GM12878 (cell line): ENCODE data around the gene LEUTX. TPM values are rescaled to one million over a fixed set of nuclear protein-coding genes. Genes with fewer than 3 reads are reported as not detected.

Experiments
- ATAC-seq: fragments of 200-7000 bp; cut with Tn5 transposase; 3 replicates; pipeline ENCODE4 v1.9.1; 2020; ENCODE audit warnings: mild to moderate bottlenecking, moderate library complexity
- BruUV-seq: library from RNA; stranded (reverse); fragments of 400-500 nt; replicated peaks from 2 replicates; lab custom pipeline; 2021; lab: Mats Ljungman, UMichigan
- CTCF ChIA-PET: fragments of 300-600 bp; sonication (Branson Sonifier 250); formaldehyde crosslinking; extraction: SDS; loops from one replicate; lab custom pipeline; 2021; ENCODE audit warnings: inconsistent platforms; lab: Yijun Ruan, JAX
- POLR2A ChIA-PET: fragments of 350-600 bp; formaldehyde crosslinking; extraction: SDS; loops from one replicate; lab custom pipeline; 2021; ENCODE audit warnings: inconsistent platforms; lab: Charles Lee
- RAD21 ChIA-PET: fragments of 300-600 bp; sonication (Branson Sonifier 250); formaldehyde crosslinking; loops from one replicate; lab custom pipeline; 2023; ENCODE audit warnings: antibody characterized with exemption; ENCODE audit not compliant: unreplicated experiment; lab: Charles Lee
- SMC1A ChIA-PET: fragments of 300-600 bp; sonication (Branson Sonifier 250); formaldehyde crosslinking; loops from one replicate; lab custom pipeline; 2023; ENCODE audit not compliant: unreplicated experiment, uncharacterized antibody; lab: Charles Lee
- DNase-seq: peaks from one replicate; pipeline ENCODE4 v3.0.0-alpha.2; 2011; ENCODE audit warnings: low read depth, low spot score
- FAIRE-seq: peaks from 3 replicates; lab custom pipeline; 2011; peaks lifted over from hg19 to GRCh38; lab: Jason Lieb, UNC
- H2AFZ ChIP-seq: 2 replicates; pipeline ENCODE4 v1.6.0; 2011; ENCODE audit warnings: low read depth, low read length, control low read depth; ENCODE audit not compliant: control insufficient read depth
- H3K27ac ChIP-seq: 2 replicates; pipeline ENCODE4 v1.5.1; 2011; ENCODE audit warnings: control low read depth; ENCODE audit not compliant: control insufficient read depth, insufficient read depth
- H3K27me3 ChIP-seq, 2 experiments: replicated peaks in 1 of 2; 2 replicates each; pipeline versions ENCODE4 v1.6.0 to v1.6.1; 2011; ENCODE audit warnings: low read length in 1 of 2; ENCODE audit not compliant: control insufficient read depth in 2 of 2, insufficient read depth in 2 of 2
- H3K36me3 ChIP-seq, 2 experiments: 2 replicates each; pipeline ENCODE4 v1.5.1; 2011; ENCODE audit warnings: low read length in 1 of 2; ENCODE audit not compliant: control insufficient read depth in 2 of 2, insufficient read depth in 2 of 2
- H3K4me1 ChIP-seq: 2 replicates; pipeline ENCODE4 v1.6.1; 2011; ENCODE audit warnings: mild to moderate bottlenecking, low read length, moderate library complexity, mixed read lengths; ENCODE audit not compliant: control insufficient read depth, insufficient read depth
- H3K4me2 ChIP-seq: 2 replicates; pipeline ENCODE4 v1.6.0; 2011; ENCODE audit warnings: control low read depth; ENCODE audit not compliant: control insufficient read depth, insufficient read depth
- H3K4me3 ChIP-seq: fragments of 200-600 bp; sonication (generic); 2 replicates; pipeline ENCODE4 v1.5.1; 2016
- H3K79me2 ChIP-seq: 2 replicates; pipeline ENCODE4 v1.6.0; 2011; ENCODE audit warnings: low read length; ENCODE audit not compliant: control insufficient read depth, insufficient read depth
- H3K9ac ChIP-seq: 2 replicates; pipeline ENCODE4 v1.8.0; 2011; ENCODE audit warnings: low read length, control low read depth, mixed read lengths; ENCODE audit not compliant: control insufficient read depth, insufficient read depth
- H3K9me3 ChIP-seq: replicated peaks from 3 replicates; pipeline ENCODE4 v1.5.1; 2011; ENCODE audit warnings: mild to moderate bottlenecking, low read length; ENCODE audit not compliant: control insufficient read depth, insufficient read depth
- H4K20me1 ChIP-seq: 2 replicates; pipeline ENCODE4 v1.6.0; 2011; ENCODE audit not compliant: control insufficient read depth, insufficient read depth
- BMI1 ChIP-seq: fragments of 450-650 bp; IDR thresholded peaks from 2 replicates; pipeline ENCODE4 v1.6.1; 2016; ENCODE audit warnings: mild to moderate bottlenecking, moderate library complexity, borderline replicate concordance
- CBX3 ChIP-seq: fragments of 200-600 bp; sonication (generic); IDR thresholded peaks from 2 replicates; pipeline ENCODE4 v1.6.1; 2016; ENCODE audit warnings: low read depth, borderline replicate concordance
- DPF2 ChIP-seq: fragments of 450-650 bp; IDR thresholded peaks from 2 replicates; pipeline ENCODE4 v1.6.1; 2017; ENCODE audit warnings: mild to moderate bottlenecking
- HDAC2 ChIP-seq: fragments of 200-600 bp; sonication (generic); IDR thresholded peaks from 2 replicates; pipeline ENCODE4 v1.6.1; 2017
- LARP7 ChIP-seq: fragments of 450-650 bp; IDR thresholded peaks from 2 replicates; pipeline ENCODE4 v1.6.1; 2017; ENCODE audit warnings: mild to moderate bottlenecking
- MXI1 ChIP-seq: fragments of 150-350 bp; IDR thresholded peaks from 2 replicates; pipeline ENCODE4 v1.6.1; 2011; ENCODE audit warnings: low read depth, mild to moderate bottlenecking, inconsistent platforms, low read length, improper control_type of control experiment
- POLR2AphosphoS2 ChIP-seq: IDR thresholded peaks from 2 replicates; pipeline ENCODE4 v1.6.1; 2011; ENCODE audit warnings: low read depth, mild to moderate bottlenecking, low read length, improper control_type of control experiment, moderate library complexity
- RELA ChIP-seq: fragments of 450-650 bp; IDR thresholded peaks from 2 replicates; pipeline ENCODE4 v1.8.0; 2014; ENCODE audit warnings: borderline replicate concordance; ENCODE audit not compliant: partially characterized antibody
- SP1 ChIP-seq: IDR thresholded peaks from one replicate; pipeline ENCODE4 v1.6.1; 2011; ENCODE audit warnings: low read depth, low read length
- YBX1 ChIP-seq: fragments of 450-650 bp; IDR thresholded peaks from 2 replicates; pipeline ENCODE4 v1.6.1; 2016; ENCODE audit warnings: antibody characterized with exemption
- ZSCAN29 ChIP-seq: fragments of 450-650 bp; IDR thresholded peaks from 2 replicates; pipeline ENCODE4 v1.6.1; 2017; ENCODE audit warnings: mild to moderate bottlenecking, moderate library complexity
- WGBS: methylation state at CpG from one replicate; pipeline ENCODE4 v1.1.6; 2016; ENCODE audit warnings: low lambda C conversion rate; ENCODE audit not compliant: insufficient replicate concordance, insufficient coverage; ENCODE audit errors: missing lambda C conversion rate; 5-methylcytosine and 5-hydroxymethylcytosine counted together
- in situ Hi-C: fragments of 300-500 bp; cut with MboI; formaldehyde crosslinking; loops from 9 replicates; pipeline ENCODE4 v1.14.3; 2018; ENCODE audit warnings: mixed read lengths
- intact Hi-C: fragments of 100-400 bp; cut with micrococcal nuclease; formaldehyde crosslinking; loops from one replicate; pipeline ENCODE4 v1.14.2; 2022; ENCODE audit not compliant: unreplicated experiment
- polyA plus RNA-seq, 11 experiments: library from polyadenylated mRNA; depleted of rRNA in 4 of 11; unstranded in 6 of 11; stranded (reverse) in 5 of 11; fragments of >200 nt; fragmentation: Nextera tagmentation in 4 of 11; fragmentation: Illumina TruSeq in 1 of 11; extraction: Ambion mirVana in 4 of 11; extraction: Trizol in 1 of 11; gene quantifications; 1 replicate in 1 of 11; 2 replicates in 10 of 11; pipeline versions ENCODE4 v1.2.1 to v1.2.3, GENCODE V29; 2011 to 2016; ENCODE audit warnings: inconsistent platforms in 2 of 11, missing spikeins in 2 of 11, low read depth in 1 of 11
- total RNA-seq, 4 experiments: library from RNA; depleted of rRNA in 3 of 4; stranded (reverse); fragments of >200 nt in 3 of 4; fragmentation: Illumina TruSeq in 1 of 4; extraction: Trizol in 1 of 4; gene quantifications; 2 replicates each; pipeline versions ENCODE4 v1.2.1 to v1.2.3, GENCODE V29; 2013 to 2021
- TF ChIP-seq, protein P1 (sequence below): IDR thresholded peaks from 2 replicates; pipeline ENCODE4 v1.6.1; 2011; ENCODE audit warnings: mild to moderate bottlenecking, low read depth, low read length, moderate library complexity; ENCODE audit not compliant: insufficient replicate concordance
- TF ChIP-seq, protein P2 (sequence below): IDR thresholded peaks from 2 replicates; pipeline ENCODE4 v1.6.1; 2011; ENCODE audit warnings: low read depth, low read length, improper control_type of control experiment, borderline replicate concordance
- TF ChIP-seq, protein P3 (sequence below): fragments of 450-650 bp; formaldehyde crosslinking; IDR thresholded peaks from 2 replicates; pipeline ENCODE4 v1.5.0; 2022; ENCODE audit warnings: mild to moderate bottlenecking, missing genetic modification characterization

LEUTX gene
- total and polyA plus RNA-seq, 10 of the 15 experiments (the other 5 are each of a cell fraction or from before 2014, with no cell fraction given), result 0.29 to 0.46 (median 0.40) TPM; not detected in 4

DNA sequence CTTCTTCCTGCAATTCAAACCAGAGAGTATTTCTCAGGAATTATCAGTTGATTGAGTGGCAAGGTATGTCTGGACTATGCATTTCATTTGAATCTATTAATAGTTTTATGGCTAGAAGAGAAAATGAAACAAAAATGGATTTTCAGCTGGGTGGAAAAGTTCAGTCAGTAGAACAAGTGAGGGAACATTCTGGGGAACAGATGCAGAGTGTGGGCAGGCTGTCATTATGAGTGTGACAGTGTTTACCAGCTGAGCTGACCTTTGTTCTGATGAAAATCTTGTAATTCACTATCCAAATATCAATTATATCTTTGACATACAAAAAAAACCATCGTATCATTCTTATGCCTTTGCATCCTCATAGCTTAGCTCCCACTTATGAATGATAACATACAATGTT, 38.3 kb upstream of the LEUTX start:
- RAD21 ChIA-PET, result no interaction called here
- intact Hi-C loops (loop anchor here (5.0 kb wide), 1 partner anchor 33 kb away; no protein-coding TSS in a partner anchor), in situ Hi-C loops (no loop called here)
- no peak for DNase-seq
- H3K36me3 ChIP-seq, result no peaks in the 10 kb centered on the region
- POLR2A ChIA-PET, result no interaction called here
- H3K27me3 ChIP-seq, result no peaks in the 10 kb centered on the region
- peaks cover 9% of the 10 kb centered on the region for H3K4me1 ChIP-seq
- H4K20me1 ChIP-seq, result no peaks in the 10 kb centered on the region
- ATAC-seq, result no peak
- SMC1A ChIA-PET, result no interaction called here
- FAIRE-seq, result no peak
- H3K9ac ChIP-seq, result no peak overlapping the region
- H3K4me2 ChIP-seq, result no peak overlapping the region
- no TSS peak for BruUV-seq
- no peaks in the 10 kb centered on the region; the same call in 2 of the 3 replicates for H3K9me3 ChIP-seq
- TF ChIP-seq HDAC2 (no peak), POLR2AphosphoS2 (no peak), LARP7 (no peak), ZSCAN29 (no peak), BMI1 (no peak), CBX3 (no peak), DPF2 (no peak), MXI1 (no peak), YBX1 (no peak), SP1 (no peak), RELA (no peak)
- TF ChIP-seq, protein P1, sequence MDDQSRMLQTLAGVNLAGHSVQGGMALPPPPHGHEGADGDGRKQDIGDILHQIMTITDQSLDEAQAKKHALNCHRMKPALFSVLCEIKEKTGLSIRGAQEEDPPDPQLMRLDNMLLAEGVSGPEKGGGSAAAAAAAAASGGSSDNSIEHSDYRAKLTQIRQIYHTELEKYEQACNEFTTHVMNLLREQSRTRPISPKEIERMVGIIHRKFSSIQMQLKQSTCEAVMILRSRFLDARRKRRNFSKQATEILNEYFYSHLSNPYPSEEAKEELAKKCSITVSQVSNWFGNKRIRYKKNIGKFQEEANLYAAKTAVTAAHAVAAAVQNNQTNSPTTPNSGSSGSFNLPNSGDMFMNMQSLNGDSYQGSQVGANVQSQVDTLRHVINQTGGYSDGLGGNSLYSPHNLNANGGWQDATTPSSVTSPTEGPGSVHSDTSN, result no peak
- TF ChIP-seq, protein P2, sequence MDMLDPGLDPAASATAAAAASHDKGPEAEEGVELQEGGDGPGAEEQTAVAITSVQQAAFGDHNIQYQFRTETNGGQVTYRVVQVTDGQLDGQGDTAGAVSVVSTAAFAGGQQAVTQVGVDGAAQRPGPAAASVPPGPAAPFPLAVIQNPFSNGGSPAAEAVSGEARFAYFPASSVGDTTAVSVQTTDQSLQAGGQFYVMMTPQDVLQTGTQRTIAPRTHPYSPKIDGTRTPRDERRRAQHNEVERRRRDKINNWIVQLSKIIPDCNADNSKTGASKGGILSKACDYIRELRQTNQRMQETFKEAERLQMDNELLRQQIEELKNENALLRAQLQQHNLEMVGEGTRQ, result no peak
- TF ChIP-seq, protein P3, sequence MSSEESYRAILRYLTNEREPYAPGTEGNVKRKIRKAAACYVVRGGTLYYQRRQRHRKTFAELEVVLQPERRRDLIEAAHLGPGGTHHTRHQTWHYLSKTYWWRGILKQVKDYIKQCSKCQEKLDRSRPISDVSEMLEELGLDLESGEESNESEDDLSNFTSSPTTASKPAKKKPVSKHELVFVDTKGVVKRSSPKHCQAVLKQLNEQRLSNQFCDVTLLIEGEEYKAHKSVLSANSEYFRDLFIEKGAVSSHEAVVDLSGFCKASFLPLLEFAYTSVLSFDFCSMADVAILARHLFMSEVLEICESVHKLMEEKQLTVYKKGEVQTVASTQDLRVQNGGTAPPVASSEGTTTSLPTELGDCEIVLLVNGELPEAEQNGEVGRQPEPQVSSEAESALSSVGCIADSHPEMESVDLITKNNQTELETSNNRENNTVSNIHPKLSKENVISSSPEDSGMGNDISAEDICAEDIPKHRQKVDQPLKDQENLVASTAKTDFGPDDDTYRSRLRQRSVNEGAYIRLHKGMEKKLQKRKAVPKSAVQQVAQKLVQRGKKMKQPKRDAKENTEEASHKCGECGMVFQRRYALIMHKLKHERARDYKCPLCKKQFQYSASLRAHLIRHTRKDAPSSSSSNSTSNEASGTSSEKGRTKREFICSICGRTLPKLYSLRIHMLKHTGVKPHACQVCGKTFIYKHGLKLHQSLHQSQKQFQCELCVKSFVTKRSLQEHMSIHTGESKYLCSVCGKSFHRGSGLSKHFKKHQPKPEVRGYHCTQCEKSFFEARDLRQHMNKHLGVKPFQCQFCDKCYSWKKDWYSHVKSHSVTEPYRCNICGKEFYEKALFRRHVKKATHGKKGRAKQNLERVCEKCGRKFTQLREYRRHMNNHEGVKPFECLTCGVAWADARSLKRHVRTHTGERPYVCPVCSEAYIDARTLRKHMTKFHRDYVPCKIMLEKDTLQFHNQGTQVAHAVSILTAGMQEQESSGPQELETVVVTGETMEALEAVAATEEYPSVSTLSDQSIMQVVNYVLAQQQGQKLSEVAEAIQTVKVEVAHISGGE (CRISPR knock-in tag), result no peak
- H3K79me2 ChIP-seq, result no peaks in the 10 kb centered on the region
- CTCF ChIA-PET, result no interaction called here
- WGBS, result 89% methylated on average over 1 of the region's 1 CpG
- H3K4me3 ChIP-seq, result no peak overlapping the region
- no peak overlapping the region for H2AFZ ChIP-seq
- H3K27ac ChIP-seq, result no peak overlapping the region
